Measurements from ENCODE around the gene EBI3. TPM values are rescaled to one million over a fixed set of nuclear protein-coding genes. Genes with fewer than 3 reads are reported as not detected.

The EBI3 gene
- total and polyA plus RNA-seq, 4 experiments from 2014 or later, result 0.26 TPM; not detected in 3

DNA sequence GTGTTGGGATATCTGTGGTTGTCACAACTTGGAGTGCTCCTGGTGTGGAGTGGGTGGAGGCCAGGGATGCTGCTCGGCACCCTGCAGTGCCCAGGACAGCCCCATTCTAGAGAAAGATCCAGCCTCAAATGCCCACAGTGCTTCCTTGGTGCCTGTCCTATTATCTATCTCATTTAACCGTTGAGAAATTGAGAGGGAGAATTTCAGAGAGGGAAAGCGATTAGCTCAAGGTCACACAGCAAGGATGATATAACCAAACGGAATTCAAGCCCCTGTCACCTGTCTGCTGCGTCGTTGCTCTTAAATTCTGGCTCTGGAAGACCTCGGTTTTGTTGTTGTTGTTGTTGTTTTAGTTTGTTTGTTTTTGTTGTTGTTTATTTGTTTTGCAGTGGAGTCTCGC, 33.3 kb upstream of the EBI3 start:
- Histone ChIP-seq H3K27ac (ENCODE audit: low read depth, low read length) (no peak overlapping the region), H3K9me3 (ENCODE audit: control insufficient read depth in 1 of 2, low read length in 2 of 2) (no peaks in the 10 kb centered on the region), H3K4me1 (ENCODE audit: insufficient read depth, low read length) (no peaks in the 10 kb centered on the region), H3K27me3 (ENCODE audit: insufficient read depth, low read length) (peaks cover 18% of the 10 kb centered on the region), H3K4me3 (ENCODE audit: low read length in 2 of 2) (no peak overlapping the region), H3K36me3 (ENCODE audit: insufficient read depth, low read length) (no peaks in the 10 kb centered on the region)
- Mint-ChIP-seq H3K36me3 (peaks cover 0 to 9% of the 10 kb centered on the region in 2 donors), H3K4me3 (no peak overlapping the region), H3K9me3 (peaks cover 0 to 15% (median 2%) of the 10 kb centered on the region in 8 donors), H3K27me3 (peaks cover 20 to 41% of the 10 kb centered on the region in 2 donors), H3K4me1 (peaks cover 7 to 16% (median 11%) of the 10 kb centered on the region in 4 donors), H3K27ac (no peak overlapping the region)
- no peak for DNase-seq
- intact Hi-C loops (cut with micrococcal nuclease), result no loop called here
- ChIA-PET CTCF (ENCODE audit: partially characterized antibody) (no interaction called here), POLR2A (ENCODE audit: partially characterized antibody) (no interaction called here)

DNA sequence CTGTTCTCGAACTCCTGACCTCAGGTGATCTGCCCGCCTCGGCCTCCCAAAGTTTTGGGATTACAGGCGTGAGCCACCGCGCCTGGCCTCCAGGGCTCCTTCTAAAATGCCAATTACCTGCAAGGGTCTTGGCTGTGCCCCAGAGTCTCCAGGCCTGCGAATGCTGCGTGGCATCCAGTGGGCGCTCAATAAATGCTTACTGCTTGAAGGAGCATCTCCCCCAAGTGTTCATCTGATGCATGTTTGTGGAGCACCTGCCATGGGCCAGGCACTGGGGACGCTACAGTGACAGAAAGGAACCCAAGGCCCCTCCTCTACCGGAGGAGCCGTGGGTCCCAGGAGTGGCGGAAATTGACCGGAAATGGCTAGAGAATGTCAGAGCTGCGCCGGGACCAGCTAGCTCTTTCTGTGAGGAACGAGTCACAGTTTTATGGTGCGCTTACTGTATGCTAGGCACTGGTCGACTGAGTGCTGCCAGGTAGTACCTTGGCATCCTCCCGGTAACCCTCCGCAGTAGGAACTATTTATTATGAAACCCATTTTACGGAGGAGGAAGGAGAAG, 32.7 kb upstream of the EBI3 start:
- intact Hi-C loops (cut with micrococcal nuclease), result no loop called here
- no peaks in the 10 kb centered on the region for H3K4me1 ChIP-seq (ENCODE audit: insufficient read depth, low read length)
- H3K27me3 ChIP-seq (ENCODE audit: insufficient read depth, low read length), result peaks cover 18% of the 10 kb centered on the region
- ChIA-PET CTCF (ENCODE audit: partially characterized antibody) (no interaction called here), POLR2A (ENCODE audit: partially characterized antibody) (no interaction called here)
- H3K27ac Mint-ChIP-seq, result peak overlapping the region in 1 of 7 donors; percentile 42
- peaks cover 7 to 16% (median 11%) of the 10 kb centered on the region in 4 donors for H3K4me1 Mint-ChIP-seq
- peaks cover 0 to 9% of the 10 kb centered on the region in 2 donors for H3K36me3 Mint-ChIP-seq
- no peak overlapping the region for H3K4me3 Mint-ChIP-seq
- H3K4me3 ChIP-seq (ENCODE audit: low read length in 2 of 2), result no peak overlapping the region
- no peak overlapping the region for H3K27ac ChIP-seq (ENCODE audit: low read depth, low read length)
- H3K9me3 Mint-ChIP-seq, result peaks cover 0 to 15% (median 2%) of the 10 kb centered on the region in 8 donors
- DNase-seq, result no peak
- no peaks in the 10 kb centered on the region for H3K36me3 ChIP-seq (ENCODE audit: insufficient read depth, low read length)
- H3K27me3 Mint-ChIP-seq, result peaks cover 20 to 41% of the 10 kb centered on the region in 2 donors
- no peaks in the 10 kb centered on the region for H3K9me3 ChIP-seq (ENCODE audit: control insufficient read depth in 1 of 2, low read length in 2 of 2)

DNA sequence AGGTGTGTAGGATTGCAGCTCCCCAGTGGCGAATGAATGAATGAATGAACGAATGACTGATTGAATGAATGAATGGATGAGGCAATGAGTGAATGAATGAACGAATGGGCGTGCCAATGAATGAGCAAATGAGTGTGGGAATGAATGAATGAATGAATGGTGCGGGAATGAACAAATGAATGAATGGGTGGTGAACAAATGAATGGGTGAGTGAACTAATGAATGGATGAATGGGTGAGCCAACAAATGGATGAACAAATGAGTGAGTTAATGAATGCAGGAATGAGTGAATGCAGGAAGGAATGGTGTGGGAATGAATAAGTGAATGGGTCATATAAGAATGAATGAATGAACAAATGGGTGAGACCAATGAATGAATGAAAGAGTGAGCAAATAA, 32.1 kb upstream of the EBI3 start:
- intact Hi-C loops (cut with micrococcal nuclease), result no loop called here
- no peak for DNase-seq
- Mint-ChIP-seq H3K4me1 (peaks cover 7 to 16% (median 11%) of the 10 kb centered on the region in 4 donors), H3K36me3 (peaks cover 0 to 9% of the 10 kb centered on the region in 2 donors), H3K9me3 (peaks cover 0 to 15% (median 2%) of the 10 kb centered on the region in 8 donors), H3K4me3 (peak overlapping the region in 3 of 8 donors; percentile 32 to 47 (median 43)), H3K27me3 (peaks cover 20 to 41% of the 10 kb centered on the region in 2 donors), H3K27ac (peak overlapping the region in 2 of 7 donors; percentile 29 to 47)
- H3K36me3 ChIP-seq (ENCODE audit: insufficient read depth, low read length), result no peaks in the 10 kb centered on the region
- POLR2A ChIA-PET (ENCODE audit: partially characterized antibody), result no interaction called here
- no peak overlapping the region for H3K4me3 ChIP-seq (ENCODE audit: low read length in 2 of 2)
- CTCF ChIA-PET (ENCODE audit: partially characterized antibody), result no interaction called here
- peaks cover 18% of the 10 kb centered on the region for H3K27me3 ChIP-seq (ENCODE audit: insufficient read depth, low read length)
- no peaks in the 10 kb centered on the region for H3K9me3 ChIP-seq (ENCODE audit: control insufficient read depth in 1 of 2, low read length in 2 of 2)
- H3K27ac ChIP-seq (ENCODE audit: low read depth, low read length), result no peak overlapping the region
- H3K4me1 ChIP-seq (ENCODE audit: insufficient read depth, low read length), result no peaks in the 10 kb centered on the region

DNA sequence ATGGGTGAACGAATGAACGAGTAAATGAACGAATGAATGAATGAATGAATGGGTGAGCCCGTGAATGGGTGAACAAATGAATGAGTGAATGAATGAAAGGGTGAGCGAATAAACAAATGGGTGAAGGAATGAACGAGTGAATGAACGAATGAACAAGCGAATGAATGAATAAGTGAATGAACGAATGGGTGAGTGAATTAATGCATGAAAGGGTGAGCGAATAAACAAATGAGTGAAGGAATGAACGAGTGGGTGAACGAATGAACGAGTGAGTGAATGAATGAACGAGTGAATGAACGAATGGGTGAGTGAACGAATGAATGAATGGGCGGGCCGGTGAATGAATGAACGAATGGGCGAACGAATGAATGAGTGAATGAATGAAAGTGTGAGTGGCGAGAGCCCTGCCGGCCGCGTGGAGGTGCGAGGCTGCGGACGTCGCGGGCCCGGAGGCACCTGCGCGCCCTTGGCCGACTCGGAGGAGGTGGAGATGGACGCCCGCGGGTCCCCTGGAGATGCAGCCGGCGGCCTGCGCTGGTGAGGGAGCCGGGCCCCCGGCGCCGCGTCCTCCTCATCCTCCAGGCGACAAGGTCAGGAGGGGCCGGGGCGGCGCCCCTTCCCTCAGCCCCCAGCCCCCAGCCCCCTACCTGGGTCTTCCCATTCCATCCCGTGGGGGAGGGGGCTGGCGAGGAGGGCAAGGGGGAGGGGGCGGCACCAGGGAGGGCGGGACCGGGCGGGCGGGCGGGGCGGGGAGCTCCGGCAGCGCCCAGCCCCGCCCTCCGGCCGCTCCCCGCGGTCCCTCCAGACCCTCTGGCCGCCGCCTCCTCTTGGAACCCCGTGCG, 31.5 kb upstream of the EBI3 start:
- H3K36me3 ChIP-seq (ENCODE audit: insufficient read depth, low read length), result no peaks in the 10 kb centered on the region
- POLR2A ChIA-PET (ENCODE audit: partially characterized antibody), result no interaction called here
- no peaks in the 10 kb centered on the region for H3K4me1 ChIP-seq (ENCODE audit: insufficient read depth, low read length)
- Mint-ChIP-seq H3K4me3 (peak overlapping the region in 1 of 8 donors; percentile 41), H3K36me3 (peaks cover 0 to 9% of the 10 kb centered on the region in 2 donors), H3K27me3 (peaks cover 20 to 41% of the 10 kb centered on the region in 2 donors), H3K4me1 (peaks cover 7 to 16% (median 11%) of the 10 kb centered on the region in 4 donors), H3K27ac (peak overlapping the region in 2 of 7 donors; percentile 29 to 47), H3K9me3 (peaks cover 0 to 15% (median 2%) of the 10 kb centered on the region in 8 donors)
- H3K27me3 ChIP-seq (ENCODE audit: insufficient read depth, low read length), result peaks cover 18% of the 10 kb centered on the region
- no peak overlapping the region for H3K27ac ChIP-seq (ENCODE audit: low read depth, low read length)
- H3K4me3 ChIP-seq (ENCODE audit: low read length in 2 of 2), result no peak overlapping the region
- intact Hi-C loops (cut with micrococcal nuclease), result no loop called here
- no peak for DNase-seq
- CTCF ChIA-PET (ENCODE audit: partially characterized antibody), result no interaction called here
- H3K9me3 ChIP-seq (ENCODE audit: control insufficient read depth in 1 of 2, low read length in 2 of 2), result no peaks in the 10 kb centered on the region

DNA sequence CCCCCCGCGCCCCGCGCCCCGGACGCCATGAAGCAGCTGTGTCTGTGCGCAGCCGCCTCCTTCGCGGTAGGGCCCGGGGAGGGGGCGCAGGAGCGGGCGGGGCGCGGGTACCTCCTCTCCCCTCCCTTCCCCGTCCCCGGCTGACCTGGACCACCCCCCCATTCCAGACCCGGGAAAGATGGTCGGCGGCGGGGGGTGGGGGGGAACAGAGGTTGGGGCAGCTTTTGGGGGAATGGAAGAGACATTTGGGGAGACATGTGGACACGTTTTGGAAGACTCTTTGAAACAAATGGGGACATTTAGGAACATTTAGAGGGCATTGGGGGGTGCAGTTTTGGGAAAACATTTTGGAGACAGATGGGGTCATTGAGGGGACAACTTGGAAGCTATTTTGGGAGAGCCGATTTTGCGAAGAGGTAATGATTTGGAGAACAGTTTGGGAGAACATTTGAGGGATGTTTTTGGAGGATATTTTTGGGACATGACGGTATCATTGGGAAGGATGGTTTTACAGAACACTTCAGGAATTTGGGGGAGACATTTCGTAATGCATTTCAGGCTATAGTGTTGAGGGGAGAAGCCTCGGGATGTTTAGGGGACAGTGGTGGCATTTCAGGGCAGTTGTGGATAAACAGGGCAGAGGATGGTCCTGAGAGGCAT, 30.7 kb upstream of the EBI3 start:
- intact Hi-C loops (cut with micrococcal nuclease), result no loop called here
- H3K27ac Mint-ChIP-seq, result peak overlapping the region in 2 of 7 donors; percentile 2 to 48
- POLR2A ChIA-PET (ENCODE audit: partially characterized antibody), result no interaction called here

DNA sequence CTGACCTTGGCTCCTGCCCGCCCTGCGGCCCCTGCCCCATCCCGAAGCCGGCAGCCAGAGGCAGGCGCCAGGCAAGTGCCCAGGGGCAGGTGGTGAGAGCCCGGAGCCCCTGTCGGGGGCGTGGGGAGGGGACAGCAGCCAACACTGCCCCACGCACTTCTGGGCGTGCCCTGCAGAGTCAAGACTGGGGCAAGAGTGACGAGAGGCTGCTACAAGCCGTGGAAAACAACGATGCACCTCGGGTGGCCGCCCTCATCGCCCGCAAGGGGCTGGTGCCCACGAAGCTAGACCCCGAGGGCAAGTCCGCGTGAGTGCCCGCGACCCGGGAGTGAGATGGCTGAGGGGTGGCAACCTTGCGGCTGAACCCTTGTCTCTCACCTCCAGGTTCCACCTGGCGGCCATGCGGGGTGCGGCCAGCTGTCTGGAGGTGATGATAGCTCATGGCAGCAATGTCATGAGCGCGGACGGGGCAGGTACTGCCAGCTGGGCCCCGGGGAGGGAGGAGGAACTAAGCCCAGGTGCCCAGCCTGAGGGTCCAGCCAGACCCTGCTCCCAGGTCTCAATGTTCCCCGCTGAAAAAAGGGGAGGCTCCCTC, 29.5 kb upstream of the EBI3 start:
- peaks cover 18% of the 10 kb centered on the region for H3K27me3 ChIP-seq (ENCODE audit: insufficient read depth, low read length)
- Mint-ChIP-seq H3K9me3 (peaks cover 0 to 16% (median 2%) of the 10 kb centered on the region in 8 donors), H3K27ac (no peak overlapping the region), H3K36me3 (peaks cover 0 to 9% of the 10 kb centered on the region in 2 donors), H3K4me1 (peaks cover 12 to 16% (median 13%) of the 10 kb centered on the region in 4 donors), H3K4me3 (no peak overlapping the region), H3K27me3 (peaks cover 12 to 33% of the 10 kb centered on the region in 2 donors)
- H3K9me3 ChIP-seq (ENCODE audit: control insufficient read depth in 1 of 2, low read length in 2 of 2), result no peaks in the 10 kb centered on the region
- H3K27ac ChIP-seq (ENCODE audit: low read depth, low read length), result no peak overlapping the region
- ChIA-PET POLR2A (ENCODE audit: partially characterized antibody) (interaction anchor here (1.2 kb wide), 1 partner anchor 214 kb away, joined by 3 read pairs; the partner anchor contains the start of gene EEF2), CTCF (ENCODE audit: partially characterized antibody) (interaction anchor here (0.6 to 3.0 kb wide), 3 partner anchors 9 to 212 kb away, joined by 3 to 15 read pairs (median 4); no protein-coding TSS in a partner anchor)
- H3K4me1 ChIP-seq (ENCODE audit: insufficient read depth, low read length), result no peaks in the 10 kb centered on the region
- no peak for DNase-seq
- intact Hi-C loops (cut with micrococcal nuclease), result loop anchor here (10.0 kb wide), 1 partner anchor 345 kb away; no protein-coding TSS in a partner anchor
- no peak overlapping the region for H3K4me3 ChIP-seq (ENCODE audit: low read length in 2 of 2)
- H3K36me3 ChIP-seq (ENCODE audit: insufficient read depth, low read length), result no peaks in the 10 kb centered on the region

More for the DNA sequence above, 30.7 kb upstream of the EBI3 start:
- Mint-ChIP-seq H3K9me3 (peaks cover 0 to 16% (median 2%) of the 10 kb centered on the region in 8 donors), H3K27me3 (peaks cover 17 to 37% of the 10 kb centered on the region in 2 donors), H3K36me3 (peaks cover 0 to 9% of the 10 kb centered on the region in 2 donors), H3K4me1 (peaks cover 7 to 16% (median 11%) of the 10 kb centered on the region in 4 donors), H3K4me3 (peak overlapping the region in 2 of 8 donors; percentile 21 to 53)
- no peaks in the 10 kb centered on the region for H3K4me1 ChIP-seq (ENCODE audit: insufficient read depth, low read length)
- DNase-seq, result no peak
- H3K27ac ChIP-seq (ENCODE audit: low read depth, low read length), result no peak overlapping the region
- CTCF ChIA-PET (ENCODE audit: partially characterized antibody), result no interaction called here
- no peak overlapping the region for H3K4me3 ChIP-seq (ENCODE audit: low read length in 2 of 2)
- H3K9me3 ChIP-seq (ENCODE audit: control insufficient read depth in 1 of 2, low read length in 2 of 2), result no peaks in the 10 kb centered on the region
- peaks cover 18% of the 10 kb centered on the region for H3K27me3 ChIP-seq (ENCODE audit: insufficient read depth, low read length)
- H3K36me3 ChIP-seq (ENCODE audit: insufficient read depth, low read length), result no peaks in the 10 kb centered on the region
